Central memory CD4-positive, alpha-beta T cell (primary cell): Measurements from ENCODE around the gene SLC47A1.
"Not testable (repeated sequence)": the region's sequence is repeated elsewhere in the genome, so short reads cannot be mapped to it uniquely, and the experiment has no call there.

Experiments used
- DNase-seq: peaks from one replicate; pipeline ENCODE4 v3.0.0; 2022

Gene SLC47A1

DNA sequence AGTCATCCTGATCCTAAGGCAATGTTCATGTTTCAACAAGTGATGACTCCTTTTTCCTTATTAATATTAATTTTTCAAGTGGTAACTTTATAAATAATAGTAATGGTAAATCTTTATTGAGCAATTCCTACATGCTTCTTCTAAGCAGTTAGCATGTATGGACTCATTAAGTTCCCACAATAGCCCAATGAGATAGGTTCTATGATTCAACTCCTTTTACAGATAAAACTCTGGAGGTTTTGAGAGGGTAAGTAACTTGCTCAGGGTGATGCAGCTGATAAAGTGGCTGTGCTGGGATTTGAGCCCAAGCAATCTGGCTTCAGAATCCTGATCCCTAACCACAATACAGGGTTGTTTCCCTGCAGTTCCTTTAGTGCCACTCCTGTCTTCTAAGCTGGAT lies 25.3 kb downstream of the SLC47A1 start:
- DNase-seq = no peak

- no peak for DNase-seq
These were observed 28.2 kb downstream of the SLC47A1 start for GRCh38 chr17:19561697-19562318.

DNA sequence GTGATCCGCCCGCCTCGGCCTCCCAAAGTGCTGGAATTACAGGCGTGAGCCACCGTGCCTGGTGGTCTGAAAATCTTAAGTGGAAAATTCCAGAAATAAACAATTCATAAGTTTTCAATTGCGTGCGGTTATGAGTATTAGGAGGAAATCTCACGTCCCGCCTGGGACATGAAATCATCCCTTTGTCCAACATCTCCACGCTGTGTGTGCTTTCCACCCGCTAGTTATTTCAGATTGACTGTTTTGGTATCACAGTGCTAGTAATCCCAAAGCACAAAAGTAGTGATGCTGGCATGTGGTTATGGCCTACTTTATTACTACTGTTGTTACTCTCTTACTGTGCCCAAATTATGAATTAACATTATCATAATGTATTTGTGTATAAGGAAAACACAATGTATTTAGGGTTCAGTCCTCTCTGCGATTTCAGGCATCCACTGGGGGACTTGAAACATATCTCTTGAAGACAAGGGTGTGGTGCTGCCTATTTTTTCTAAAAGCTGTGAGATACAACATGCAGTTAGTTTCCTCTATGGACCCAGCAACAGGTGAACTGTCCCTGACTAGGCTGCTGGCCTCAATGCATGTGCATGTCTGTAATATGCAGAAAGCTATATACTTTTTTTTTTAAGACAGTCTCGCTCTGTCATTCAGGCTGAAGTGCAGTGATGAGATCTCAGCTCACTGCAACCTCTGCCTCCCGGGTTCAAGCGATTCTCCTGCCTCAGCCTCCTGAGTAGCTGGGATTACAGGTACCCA lies 32.3 kb downstream of the SLC47A1 start:
- DNase-seq = no peak

GRCh38 chr17:19567216-19568015 lies 33.8 kb downstream of the SLC47A1 start:
- DNase-seq = no peak

DNA sequence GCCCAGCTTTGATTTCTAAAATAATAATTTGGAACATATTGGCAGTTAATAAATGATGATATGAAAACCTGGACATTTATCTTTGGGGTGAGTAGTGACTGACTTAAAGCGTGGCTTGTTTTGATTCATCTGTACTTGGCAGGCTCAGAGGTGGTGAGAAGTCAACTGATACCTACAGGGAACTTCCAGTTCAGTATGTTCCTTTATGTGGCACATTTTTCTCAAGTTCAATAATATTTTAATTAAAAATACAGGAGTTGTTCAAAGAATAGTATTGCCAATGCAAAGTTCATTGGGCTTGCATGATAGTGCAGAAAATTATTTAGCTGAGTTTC lies 34.3 kb downstream of the SLC47A1 start:
- no peak for DNase-seq

DNA sequence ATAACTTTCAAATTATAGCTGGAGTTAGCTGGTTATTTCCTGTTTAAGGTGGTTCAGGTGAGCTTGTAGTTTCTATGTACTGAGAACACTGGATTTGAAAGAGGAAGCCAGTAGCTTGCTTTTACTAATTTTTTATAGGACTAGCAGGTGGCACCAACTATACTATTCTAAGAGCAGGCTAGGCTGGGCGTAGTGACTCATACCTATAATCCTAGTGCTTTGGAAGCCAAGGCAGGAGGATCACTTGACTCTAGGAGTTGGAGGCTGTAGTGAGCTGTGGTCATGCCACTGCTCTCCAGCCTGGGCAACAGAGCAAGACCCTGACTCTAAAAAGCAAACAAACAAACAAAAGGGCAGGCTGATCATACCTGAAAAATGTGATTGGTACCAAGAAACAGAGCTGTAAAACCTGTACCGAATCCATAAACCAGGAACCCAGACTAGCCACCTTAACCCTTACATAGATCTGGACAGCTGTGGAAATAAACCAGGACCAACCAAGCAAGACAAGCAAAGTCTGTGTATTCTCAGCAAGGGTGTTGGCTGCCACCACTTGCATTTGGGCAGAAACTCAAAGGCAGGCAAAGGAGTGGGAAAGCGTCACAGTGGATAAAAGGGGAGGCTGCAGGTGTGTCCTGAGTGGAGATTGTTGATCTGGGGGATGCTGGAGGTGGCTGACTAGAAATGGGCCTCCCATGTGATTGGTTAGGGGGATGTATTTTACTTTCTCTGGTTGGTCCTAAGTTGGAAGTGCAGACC lies 36.3 kb downstream of the SLC47A1 start:
- DNase-seq = no peak

GRCh38 chr17:19570544-19571062 lies 36.9 kb downstream of the SLC47A1 start:
- no peak for DNase-seq

DNA sequence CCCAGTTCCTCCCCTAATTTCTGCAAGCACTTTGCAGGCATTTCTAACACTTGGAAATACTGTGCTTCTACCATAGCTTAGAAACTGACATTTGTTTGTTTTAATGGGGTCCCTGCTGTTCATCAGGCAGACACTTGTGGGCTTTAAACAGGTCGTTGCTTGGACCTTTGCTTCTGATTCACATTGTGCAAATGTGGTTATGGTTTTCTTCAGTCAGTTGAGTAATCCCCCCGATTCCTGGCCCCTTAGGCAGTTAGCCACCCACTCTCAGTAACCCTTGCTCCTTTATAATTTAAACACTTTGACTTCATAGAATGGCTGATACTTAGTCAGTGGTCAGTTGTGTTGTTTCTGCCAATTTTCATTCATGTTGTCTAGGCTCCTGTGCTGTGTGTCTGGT lies 39.4 kb downstream of the SLC47A1 start:
- no peak for DNase-seq

DNA sequence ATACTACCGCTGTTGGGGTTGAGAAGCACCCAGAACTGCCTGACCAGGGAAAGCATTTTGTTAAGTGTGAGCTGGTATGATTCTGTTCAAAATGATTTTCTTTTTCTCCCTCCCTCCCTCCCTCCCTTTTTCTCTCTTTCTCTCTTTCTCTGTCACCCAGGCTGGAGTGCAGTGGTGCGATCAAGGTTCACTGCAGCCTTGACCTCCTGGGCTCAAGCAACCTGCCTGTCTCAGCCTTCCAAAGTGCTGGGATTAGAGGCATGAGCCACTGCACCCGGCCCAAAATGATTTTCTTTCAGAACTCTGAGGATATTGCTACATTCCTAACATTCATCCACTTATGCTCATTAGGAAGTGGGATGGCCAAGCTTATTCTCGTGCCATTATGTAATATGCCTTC lies 41.3 kb downstream of the SLC47A1 start:
- DNase-seq = no peak

- no peak for DNase-seq
These were observed 44.9 kb downstream of the SLC47A1 start for GRCh38 chr17:19578545-19578944.

DNA sequence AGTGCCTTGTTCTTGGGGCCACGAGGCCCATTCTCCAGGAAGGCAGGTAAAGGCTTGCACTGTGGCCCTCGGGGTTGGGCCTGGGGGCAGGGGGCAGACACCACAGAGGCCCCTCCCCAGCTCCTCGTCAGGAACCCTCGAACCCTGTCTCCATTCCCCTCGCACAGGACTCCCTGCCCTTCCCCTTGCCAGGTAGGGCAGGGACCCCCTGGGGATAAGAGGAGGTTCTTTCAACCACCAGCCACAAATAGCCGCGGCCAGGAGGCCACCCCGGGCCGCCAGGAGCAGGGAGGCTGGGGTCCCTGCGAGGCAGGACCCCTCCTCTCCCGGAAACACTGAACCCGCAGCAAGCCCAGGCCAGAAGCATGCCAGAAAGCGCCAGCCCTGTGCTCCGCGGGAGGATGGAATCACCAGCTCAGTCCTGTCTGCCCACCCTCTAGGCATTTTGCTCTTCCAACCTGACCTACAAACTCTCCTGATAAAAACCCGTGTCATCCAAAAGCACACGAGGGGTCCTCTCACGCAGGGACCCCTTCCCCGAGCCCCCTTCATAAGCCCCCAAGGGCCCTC lies 45.6 kb downstream of the SLC47A1 start:
- DNase-seq = no peak

- no peak for DNase-seq
These were observed 46.4 kb downstream of the SLC47A1 start for GRCh38 chr17:19579867-19580565.

- not testable (repeated sequence) for DNase-seq
These were observed 46.9 kb downstream of the SLC47A1 start for GRCh38 chr17:19580566-19580920.

- DNase-seq = not testable (repeated sequence)
These were observed 48.5 kb downstream of the SLC47A1 start for GRCh38 chr17:19582152-19582551.

DNA sequence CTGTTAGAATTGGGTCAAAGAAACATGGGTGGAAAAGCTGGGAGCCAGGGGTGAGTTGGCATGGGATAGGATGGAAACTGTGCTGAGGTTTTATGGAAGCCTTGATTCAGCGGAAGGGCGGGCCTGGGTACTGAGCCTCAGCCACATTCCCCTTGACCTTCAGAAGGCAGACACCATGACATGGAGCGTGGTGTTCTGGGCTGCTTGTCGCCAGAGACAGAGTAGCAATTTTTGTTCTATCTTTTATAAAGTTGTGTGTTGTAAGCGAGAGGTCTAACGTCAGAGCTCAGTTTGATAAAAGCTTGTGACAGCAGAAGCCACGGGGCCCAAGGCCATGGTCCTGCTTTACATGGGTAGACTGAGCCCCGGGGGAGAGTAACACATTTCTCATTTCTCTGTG lies 50.2 kb downstream of the SLC47A1 start:
- DNase-seq = no peak

GRCh38 chr17:19590451-19590850 lies 56.8 kb downstream of the SLC47A1 start:
- no peak for DNase-seq

- no peak for DNase-seq
These were observed 57.4 kb downstream of the SLC47A1 start for GRCh38 chr17:19590912-19591551.

DNA sequence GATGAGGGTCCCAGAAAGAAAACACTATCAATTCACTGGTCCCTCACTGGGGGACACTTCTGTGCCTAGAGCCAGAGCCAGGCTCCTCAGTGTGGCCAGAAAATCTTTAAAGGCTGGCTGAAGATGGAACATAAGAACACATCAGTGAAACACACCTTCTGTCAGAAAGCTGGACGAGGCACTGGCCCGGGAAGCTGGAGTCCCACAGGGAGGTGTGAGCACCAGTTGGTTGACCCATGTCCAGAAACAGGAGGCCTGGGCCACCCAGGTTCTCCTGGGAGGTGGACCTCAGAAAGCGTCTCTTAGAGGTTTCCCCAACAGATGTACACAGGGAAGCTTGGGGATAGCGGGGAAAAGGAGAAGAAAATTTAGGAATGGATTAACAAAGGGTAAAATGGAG lies 58.7 kb downstream of the SLC47A1 start:
- no peak for DNase-seq

- no peak for DNase-seq
These were observed 63.2 kb downstream of the SLC47A1 start for GRCh38 chr17:19596869-19597268.

DNA sequence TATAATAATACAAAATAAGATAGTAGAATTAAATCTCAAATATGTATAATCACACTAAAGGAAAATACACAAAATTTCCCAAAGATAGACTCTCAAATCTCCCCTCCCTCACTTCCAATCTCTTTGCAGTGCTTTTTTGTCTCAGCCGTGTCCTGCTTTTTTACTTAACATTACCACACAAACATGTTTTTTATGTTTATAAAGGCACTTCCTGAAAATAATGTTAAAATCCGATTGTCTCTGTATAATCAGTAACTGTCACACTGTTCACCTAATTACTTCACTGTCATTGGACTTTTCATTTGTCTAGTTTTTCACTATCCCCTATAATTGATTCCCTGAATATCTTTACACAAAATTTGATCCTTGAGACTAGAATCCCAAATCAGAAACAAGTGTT lies 76.7 kb downstream of the SLC47A1 start:
- no peak for DNase-seq

DNA sequence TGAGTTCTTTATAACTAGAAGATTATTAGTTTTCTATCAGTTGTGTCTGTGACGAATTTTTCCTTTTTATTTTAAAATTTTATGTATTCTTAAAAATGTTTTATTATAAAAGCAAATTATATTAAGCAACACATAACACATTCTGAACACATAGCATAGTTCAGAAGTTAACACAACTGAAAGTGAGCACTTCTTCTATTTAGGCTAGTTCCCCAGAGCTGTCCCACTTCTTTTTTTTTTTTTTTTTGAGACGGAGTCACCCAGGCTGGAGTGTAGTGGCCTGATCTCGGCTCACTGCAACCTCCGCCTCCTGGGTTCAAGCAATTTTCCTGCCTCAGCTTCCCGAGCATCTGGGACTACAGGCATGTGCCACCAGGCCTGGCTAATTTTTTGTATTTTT lies 77.2 kb downstream of the SLC47A1 start:
- DNase-seq = no peak

- DNase-seq = no peak
These were observed 80.3 kb downstream of the SLC47A1 start for GRCh38 chr17:19613979-19614378.
